IMR-90 (cell line): ENCODE measurements around the gene EBF3. TPM values are rescaled to one million over a fixed set of nuclear protein-coding genes. Genes with fewer than 3 reads are reported as not detected.

Source experiments
- ATAC-seq: fragments of 200-7000 bp; cut with Tn5 transposase; 2 replicates; pipeline ENCODE4 v1.9.1; 2020; ENCODE audit warnings: low read depth, mild to moderate bottlenecking, moderate library complexity
- BruUV-seq: library from RNA; stranded (reverse); fragments of 400-500 nt; replicated peaks from 2 replicates; lab custom pipeline; 2021; lab: Mats Ljungman, UMichigan
- CTCF ChIA-PET: fragments of 300-600 bp; formaldehyde crosslinking; extraction: SDS; loops from one replicate; lab custom pipeline; 2021; ENCODE audit warnings: antibody characterized with exemption; lab: Yijun Ruan, JAX
- POLR2A ChIA-PET: fragments of 300-600 bp; sonication (Branson Sonifier 250); formaldehyde crosslinking; loops from one replicate; lab custom pipeline; 2022; ENCODE audit warnings: antibody characterized with exemption; ENCODE audit not compliant: unreplicated experiment; lab: Charles Lee
- DNase-seq: peaks from one replicate; pipeline ENCODE4 v3.0.0; 2013
- H2AFZ ChIP-seq: replicated peaks from 2 replicates; pipeline ENCODE3; 2013; ENCODE audit warnings: low read length, mild to moderate bottlenecking; ENCODE audit not compliant: poor library complexity
- H2AK5ac ChIP-seq: 2 replicates; pipeline ENCODE4 v1.6.1; 2013; ENCODE audit warnings: low read depth, low read length, inconsistent platforms
- H2AK9ac ChIP-seq: replicated peaks from 2 replicates; pipeline ENCODE3; 2013; ENCODE audit warnings: mild to moderate bottlenecking, low read depth, low read length, moderate library complexity; ENCODE audit not compliant: poor library complexity
- H2BK120ac ChIP-seq: 2 replicates; pipeline ENCODE4 v1.6.1; 2013; ENCODE audit warnings: low read depth, low read length, inconsistent platforms
- H2BK15ac ChIP-seq: 3 replicates; pipeline ENCODE4 v1.6.1; 2013; ENCODE audit warnings: low read depth, low read length, inconsistent platforms
- H2BK20ac ChIP-seq: 2 replicates; pipeline ENCODE4 v1.6.1; 2013; ENCODE audit warnings: low read depth, mild to moderate bottlenecking, inconsistent platforms, low read length, moderate library complexity
- H2BK5ac ChIP-seq: 2 replicates; pipeline ENCODE4 v1.6.1; 2013; ENCODE audit warnings: mild to moderate bottlenecking, low read depth, low read length, inconsistent platforms; ENCODE audit not compliant: poor library complexity, severe bottlenecking
- H3K14ac ChIP-seq: replicated peaks from 2 replicates; pipeline ENCODE4 v1.6.1; 2013; ENCODE audit warnings: low read depth, low read length, inconsistent platforms
- H3K18ac ChIP-seq: 2 replicates; pipeline ENCODE4 v1.6.1; 2013; ENCODE audit warnings: low read depth, low read length, control low read depth
- H3K23ac ChIP-seq: 2 replicates; pipeline ENCODE4 v1.6.1; 2013; ENCODE audit warnings: low read depth, low read length, inconsistent platforms
- H3K27ac ChIP-seq: 2 replicates; pipeline ENCODE4 v1.5.1; 2013; ENCODE audit warnings: mild to moderate bottlenecking, control low read depth, low read length; ENCODE audit not compliant: insufficient read depth
- H3K27me3 ChIP-seq: 2 replicates; pipeline ENCODE4 v1.6.1; 2013; ENCODE audit warnings: low read length; ENCODE audit not compliant: control insufficient read depth, insufficient read depth
- H3K36me3 ChIP-seq: 2 replicates; pipeline ENCODE4 v1.6.1; 2013; ENCODE audit warnings: low read length, mixed read lengths; ENCODE audit not compliant: control insufficient read depth, insufficient read depth
- H3K4ac ChIP-seq: 2 replicates; pipeline ENCODE4 v1.6.1; 2013; ENCODE audit warnings: low read depth, low read length, inconsistent platforms
- H3K4me1 ChIP-seq: 2 replicates; pipeline ENCODE4 v1.6.1; 2013; ENCODE audit warnings: low read length, mixed read lengths; ENCODE audit not compliant: control insufficient read depth, insufficient read depth
- H3K4me2 ChIP-seq: 2 replicates; pipeline ENCODE4 v1.6.1; 2013; ENCODE audit warnings: low read depth, mild to moderate bottlenecking, control low read depth, low read length, moderate library complexity
- H3K4me3 ChIP-seq: 2 replicates; pipeline ENCODE4 v1.5.1; 2013; ENCODE audit warnings: low read depth, mild to moderate bottlenecking, control low read depth, low read length, moderate library complexity; ENCODE audit not compliant: insufficient read depth
- H3K56ac ChIP-seq: 2 replicates; pipeline ENCODE4 v1.6.1; 2013; ENCODE audit warnings: low read length, inconsistent platforms; ENCODE audit not compliant: insufficient read depth; ENCODE audit errors: extremely low read depth
- H3K79me1 ChIP-seq, 2 experiments: 2 replicates each; pipeline ENCODE4 v1.6.1; 2013; ENCODE audit warnings: low read length in 2 of 2, inconsistent platforms in 1 of 2, low read depth in 1 of 2
- H3K9ac ChIP-seq: 2 replicates; pipeline ENCODE4 v1.6.1; 2013; ENCODE audit warnings: low read depth, low read length, control low read depth
- H3K9me1 ChIP-seq: 2 replicates; pipeline ENCODE4 v1.6.1; 2013; ENCODE audit warnings: low read length, inconsistent platforms; ENCODE audit not compliant: insufficient read depth
- H3K9me3 ChIP-seq: 2 replicates; pipeline ENCODE4 v1.6.1; 2013; ENCODE audit warnings: low read length; ENCODE audit not compliant: control insufficient read depth, insufficient read depth
- H4K20me1 ChIP-seq: 2 replicates; pipeline ENCODE4 v1.6.1; 2013; ENCODE audit warnings: low read length, inconsistent platforms; ENCODE audit not compliant: insufficient read depth
- H4K5ac ChIP-seq: 2 replicates; pipeline ENCODE4 v1.6.1; 2013; ENCODE audit warnings: mild to moderate bottlenecking, low read depth, low read length, control low read depth
- H4K8ac ChIP-seq, 2 experiments: 2 replicates each; pipeline ENCODE4 v1.6.1; 2013; ENCODE audit warnings: low read depth in 2 of 2, low read length in 2 of 2, control low read depth in 1 of 2, inconsistent platforms in 1 of 2
- H4K91ac ChIP-seq: 2 replicates; pipeline ENCODE4 v1.6.1; 2013; ENCODE audit warnings: low read depth, low read length, inconsistent platforms; ENCODE audit not compliant: insufficient read depth
- BHLHE40 ChIP-seq: fragments of 150-350 bp; IDR thresholded peaks from 2 replicates; pipeline ENCODE4 v1.6.1; 2016; ENCODE audit warnings: mild to moderate bottlenecking, low read depth, low read length
- MAZ ChIP-seq: IDR thresholded peaks from 2 replicates; pipeline ENCODE4 v1.6.1; 2012; ENCODE audit warnings: low read depth, mild to moderate bottlenecking, low read length, improper control_type of control experiment, moderate library complexity, borderline replicate concordance
- SMC3 ChIP-seq: fragments of 150-350 bp; IDR thresholded peaks from 2 replicates; pipeline ENCODE4 v1.6.1; 2016; ENCODE audit warnings: low read depth, mild to moderate bottlenecking, antibody characterized with exemption, low read length, moderate library complexity
- WGBS, 2 experiments: methylation state at CpG; one replicate each; pipeline versions ENCODE4 v1.1.5 to v1.1.7; 2013; ENCODE audit warnings: missing lambda C conversion rate in 2 of 2; ENCODE audit not compliant: insufficient read length in 1 of 2; ENCODE audit errors: extremely low coverage in 2 of 2; 5-methylcytosine and 5-hydroxymethylcytosine counted together
- dilution Hi-C: fragments of 300-500 bp; cut with HindIII; formaldehyde crosslinking; loops from one replicate; pipeline ENCODE4 v1.14.3; 2018; ENCODE audit warnings: low sequenced_read_pairs; ENCODE audit not compliant: unreplicated experiment
- in situ Hi-C: fragments of 300-500 bp; cut with MboI; formaldehyde crosslinking; loops from 3 replicates; pipeline ENCODE4 v1.14.3; 2019; ENCODE audit warnings: low sequenced_read_pairs, inconsistent platforms, mixed read lengths
- intact Hi-C: fragments of 100-400 bp; cut with micrococcal nuclease; formaldehyde crosslinking; loops from 2 replicates; pipeline ENCODE4 v1.10.0; 2022
- polyA plus RNA-seq, 3 experiments: library from polyadenylated mRNA; depleted of rRNA; stranded (reverse); fragments of >200 nt; gene quantifications; 2 replicates each; pipeline ENCODE4 v1.2.3, GENCODE V29; 2012; ENCODE audit warnings: low replicate concordance in 1 of 3
- total RNA-seq: library from RNA; depleted of rRNA; stranded (reverse); fragments of >200 nt; gene quantifications from 2 replicates; pipeline ENCODE4 v1.2.3, GENCODE V29; 2012

The EBF3 gene
- total and polyA plus RNA-seq, 2 of the 4 experiments (the other 2 are of a cell fraction), result 0.36 to 0.70 TPM

DNA sequence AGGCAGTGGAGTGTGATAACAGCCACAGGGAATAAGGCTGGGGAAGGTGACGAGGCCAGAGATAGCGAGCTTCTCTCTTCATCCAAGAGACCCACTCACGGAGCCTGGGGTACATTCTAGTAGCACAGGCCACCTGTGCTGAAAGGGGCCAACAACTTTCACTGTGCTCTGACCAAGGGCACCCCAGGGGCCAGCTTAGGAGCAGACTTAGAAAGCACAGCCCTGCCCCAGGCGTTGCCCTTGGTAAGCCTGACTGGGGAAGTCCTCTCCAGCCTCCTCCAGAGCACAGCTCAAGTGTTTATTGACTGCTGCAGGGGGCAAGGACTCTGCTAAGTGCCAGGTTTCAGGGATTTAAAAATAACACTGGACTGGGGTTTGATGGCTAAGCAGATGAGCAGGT is 44.7 kb downstream of the EBF3 start:
- Histone ChIP-seq H3K9me3 (peaks cover 15% of the 10 kb centered on the region; the same call in 1 of the 2 replicates), H3K4me2 (no peak overlapping the region), H3K14ac (no peak overlapping the region), H4K91ac (no peak overlapping the region), H3K4ac (no peak overlapping the region), H3K79me1 (no peaks in the 10 kb centered on the region), H2AK5ac (no peak overlapping the region), H3K36me3 (no peaks in the 10 kb centered on the region), H2BK5ac (no peak overlapping the region), H3K9me1 (no peaks in the 10 kb centered on the region), H3K23ac (no peak overlapping the region), H2BK20ac (no peak overlapping the region), H4K20me1 (no peaks in the 10 kb centered on the region; the same call in 1 of the 2 replicates), H3K4me1 (no peaks in the 10 kb centered on the region), H2AK9ac (no peak overlapping the region), H2BK15ac (no peak overlapping the region), H4K5ac (no peak overlapping the region), H3K9ac (no peak overlapping the region), H3K27ac (no peak overlapping the region), H2BK120ac (no peak overlapping the region), H4K8ac (no peak overlapping the region), H2AFZ (no peak overlapping the region), H3K4me3 (no peak overlapping the region), H3K56ac (no peak overlapping the region), H3K18ac (no peak overlapping the region), H3K27me3 (no peaks in the 10 kb centered on the region)
- CTCF ChIA-PET, result no interaction called here
- in situ Hi-C loops, result no loop called here
- BruUV-seq, result no TSS peak
- DNase-seq (no peak), ATAC-seq (no peak)
- TF ChIP-seq SMC3, result no peak
- no peak for TF ChIP-seq MAZ
- TF ChIP-seq BHLHE40, result no peak
- no CpG with 5 or more reads among the region's 4 CpGs for WGBS, 2 experiments
- POLR2A ChIA-PET, result no interaction called here
- intact Hi-C loops, result no loop called here
- dilution Hi-C loops, result no loop called here
